AG10803 (cell line): ENCODE data around the gene CBY2.

Experiments
- DNase-seq: peaks from one replicate; pipeline ENCODE4 v3.0.0; 2010; ENCODE audit warnings: low read depth
- H3K4me3 ChIP-seq: 2 replicates; pipeline ENCODE4 v1.5.1; 2011; ENCODE audit warnings: mild to moderate bottlenecking, low read length, control low read depth
- CTCF ChIP-seq: conservative IDR thresholded peaks from 2 replicates; pipeline ENCODE4 v1.5.1; 2011; ENCODE audit warnings: mild to moderate bottlenecking, low read length, control low read depth, inconsistent platforms

CBY2 gene

GRCh38 chr13:45763419-45763818 lies 61.3 kb downstream of the CBY2 start:
- TF ChIP-seq CTCF, result no peak
- no peak overlapping the region for H3K4me3 ChIP-seq

More at GRCh38 chr13:45763419-45763818, 61.3 kb downstream of the CBY2 start:
- DNase-seq, result no peak
